Mesodermal cell (in vitro differentiated cells): ENCODE measurements around the gene PREX1.

Experiments used
- H3K27ac ChIP-seq: 2 replicates; pipeline ENCODE4 v1.7.0; 2013; ENCODE audit warnings: mild to moderate bottlenecking, low read depth, low read length, moderate library complexity; ENCODE audit not compliant: severe bottlenecking
- H3K36me3 ChIP-seq: 2 replicates; pipeline ENCODE4 v1.7.1; 2013; ENCODE audit warnings: mild to moderate bottlenecking, low read length, moderate library complexity; ENCODE audit not compliant: control insufficient read depth, insufficient read depth
- H3K4me1 ChIP-seq: one replicate; pipeline ENCODE4 v1.7.1; 2013; ENCODE audit warnings: mild to moderate bottlenecking, low read length; ENCODE audit not compliant: insufficient read depth, control insufficient read depth, poor library complexity, severe bottlenecking
- H3K4me3 ChIP-seq: 2 replicates; pipeline ENCODE4 v1.7.0; 2013; ENCODE audit warnings: low read length, control low read depth, mild to moderate bottlenecking; ENCODE audit not compliant: insufficient read depth, poor library complexity, severe bottlenecking; ENCODE audit errors: extremely low read depth
- H3K9me3 ChIP-seq: 2 replicates; pipeline ENCODE4 v1.7.1; 2013; ENCODE audit warnings: mild to moderate bottlenecking, low read length, moderate library complexity; ENCODE audit not compliant: control insufficient read depth
- WGBS, 2 experiments: methylation state at CpG; one replicate each; pipeline ENCODE4 v1.1.5; 2013; ENCODE audit warnings: missing lambda C conversion rate in 2 of 2; ENCODE audit not compliant: insufficient coverage in 2 of 2; 5-methylcytosine and 5-hydroxymethylcytosine counted together

The PREX1 gene

GRCh38 chr20:48652961-48653705 is 174.7 kb downstream of the PREX1 start:
- 94 to 97% methylated on average over 12 of the region's 16 CpGs for WGBS, 2 experiments
- no peak overlapping the region for H3K27ac ChIP-seq
- no peaks in the 10 kb centered on the region for H3K4me1 ChIP-seq
- no peak overlapping the region for H3K4me3 ChIP-seq
- peaks cover 90% of the 10 kb centered on the region for H3K36me3 ChIP-seq
- no peaks in the 10 kb centered on the region for H3K9me3 ChIP-seq

GRCh38 chr20:48651960-48652359 is 175.8 kb downstream of the PREX1 start:
- Histone ChIP-seq H3K4me1 (no peaks in the 10 kb centered on the region), H3K9me3 (no peaks in the 10 kb centered on the region), H3K36me3 (peaks cover 87% of the 10 kb centered on the region), H3K4me3 (no peak overlapping the region), H3K27ac (no peak overlapping the region)
- 94 to 100% methylated on average over 10 to 11 of the region's 11 CpGs for WGBS, 2 experiments

GRCh38 chr20:48651271-48651670 is 176.5 kb downstream of the PREX1 start:
- Histone ChIP-seq H3K9me3 (no peaks in the 10 kb centered on the region), H3K4me3 (no peak overlapping the region), H3K36me3 (peaks cover 87% of the 10 kb centered on the region), H3K4me1 (no peaks in the 10 kb centered on the region), H3K27ac (no peak overlapping the region)
- WGBS, 2 experiments, result 93 to 95% methylated on average over 13 to 14 of the region's 14 CpGs

GRCh38 chr20:48649868-48650267 is 177.9 kb downstream of the PREX1 start:
- H3K4me1 ChIP-seq, result no peaks in the 10 kb centered on the region
- WGBS, 2 experiments, result 85 to 100% methylated on average over 2 to 5 of the region's 9 CpGs
- no peak overlapping the region for H3K4me3 ChIP-seq
- no peak overlapping the region for H3K27ac ChIP-seq
- no peaks in the 10 kb centered on the region for H3K9me3 ChIP-seq
- H3K36me3 ChIP-seq, result peaks cover 86% of the 10 kb centered on the region

GRCh38 chr20:48649104-48649626 is 178.6 kb downstream of the PREX1 start:
- H3K4me1 ChIP-seq, result no peaks in the 10 kb centered on the region
- no peak overlapping the region for H3K27ac ChIP-seq
- WGBS, 2 experiments, result 90 to 94% methylated on average over 8 to 9 of the region's 9 CpGs
- H3K4me3 ChIP-seq, result no peak overlapping the region
- no peaks in the 10 kb centered on the region for H3K9me3 ChIP-seq
- H3K36me3 ChIP-seq, result peaks cover 87% of the 10 kb centered on the region

GRCh38 chr20:48648482-48649051 is 179.2 kb downstream of the PREX1 start:
- Histone ChIP-seq H3K4me1 (no peaks in the 10 kb centered on the region), H3K4me3 (no peak overlapping the region), H3K27ac (no peak overlapping the region), H3K9me3 (no peaks in the 10 kb centered on the region), H3K36me3 (peaks cover 85% of the 10 kb centered on the region)
- 87 to 99% methylated on average over 7 to 8 of the region's 9 CpGs for WGBS, 2 experiments

GRCh38 chr20:48647858-48648257 is 179.9 kb downstream of the PREX1 start:
- Histone ChIP-seq H3K4me1 (no peaks in the 10 kb centered on the region), H3K36me3 (peaks cover 80% of the 10 kb centered on the region), H3K9me3 (no peaks in the 10 kb centered on the region), H3K4me3 (no peak overlapping the region), H3K27ac (no peak overlapping the region)
- 87 to 96% methylated on average over 4 of the region's 5 CpGs for WGBS, 2 experiments

- Histone ChIP-seq H3K4me3 (no peak overlapping the region), H3K9me3 (no peaks in the 10 kb centered on the region), H3K4me1 (no peaks in the 10 kb centered on the region), H3K36me3 (peaks cover 76% of the 10 kb centered on the region), H3K27ac (no peak overlapping the region)
- WGBS, 2 experiments, result 96 to 98% methylated on average over 11 to 13 of the region's 13 CpGs
Observed at GRCh38 chr20:48645666-48646065, 182.1 kb downstream of the PREX1 start.

- WGBS, 2 experiments, result 94 to 99% methylated on average over 12 to 14 of the region's 15 CpGs
- Histone ChIP-seq H3K9me3 (no peaks in the 10 kb centered on the region), H3K27ac (no peak overlapping the region), H3K36me3 (peaks cover 77% of the 10 kb centered on the region), H3K4me3 (no peak overlapping the region), H3K4me1 (no peaks in the 10 kb centered on the region)
Observed at GRCh38 chr20:48644286-48644828, 183.4 kb downstream of the PREX1 start.

- H3K4me1 ChIP-seq, result no peaks in the 10 kb centered on the region
- no peaks in the 10 kb centered on the region for H3K9me3 ChIP-seq
- H3K27ac ChIP-seq, result no peak overlapping the region
- WGBS, 2 experiments, result 93 to 97% methylated on average over 4 to 10 of the region's 11 CpGs
- H3K36me3 ChIP-seq, result peaks cover 70% of the 10 kb centered on the region
- no peak overlapping the region for H3K4me3 ChIP-seq
Observed at GRCh38 chr20:48642105-48642880, 185.5 kb downstream of the PREX1 start.
